GM23248 (cell line): ENCODE measurements around the gene CAMK2B.

Source experiments
- EZH2 ChIP-seq: fragments of 200-600 bp; sonication (generic); IDR thresholded peaks from 2 replicates; pipeline ENCODE4 v1.6.1; 2018; ENCODE audit warnings: antibody characterized with exemption, mild to moderate bottlenecking; ENCODE audit not compliant: insufficient read depth, poor library complexity, severe bottlenecking
- EZH2phosphoT487 ChIP-seq: fragments of 200-600 bp; sonication (generic); IDR thresholded peaks from 2 replicates; pipeline ENCODE4 v1.6.1; 2018; ENCODE audit warnings: antibody characterized with exemption, moderate library complexity, mild to moderate bottlenecking, low read depth; ENCODE audit not compliant: insufficient read depth

- TF ChIP-seq EZH2, result no peak
- no peak for TF ChIP-seq EZH2phosphoT487
Measured at GRCh38 chr7:44242091-44242490, 83.3 kb downstream of the CAMK2B start.
